Gastrocnemius medialis (tissue), 4 donors: ENCODE measurements around the gene HAUS6. TPM values are rescaled to one million over a fixed set of nuclear protein-coding genes. Genes with fewer than 3 reads are reported as not detected.

Experiments
- ATAC-seq, 2 donors: fragments of 150-250 bp; one replicate each; pipeline ENCODE4 v1.9.1; 2016
- DNase-seq, 2 donors: peaks; one replicate each; pipeline ENCODE4 v3.0.0-alpha.2; 2019
- H3K27ac ChIP-seq, 4 donors: fragments of 200-600 bp; sonication (generic); 1 replicate in 1 of 4; 2 replicates in 3 of 4; pipeline ENCODE4 v1.5.1; 2016 to 2018; ENCODE audit warnings: mild to moderate bottlenecking in 2 of 4, moderate library complexity in 1 of 4
- H3K27me3 ChIP-seq, 3 donors: fragments of 200-600 bp; sonication (generic) in 2 of 3; 1 replicate in 1 of 3; 2 replicates in 2 of 3; pipeline versions ENCODE4 v1.5.1 to v1.6.0; 2016 to 2019; ENCODE audit warnings: mild to moderate bottlenecking in 1 of 3, moderate library complexity in 1 of 3
- H3K36me3 ChIP-seq, 2 donors: fragments of 200-600 bp; sonication (generic) in 1 of 2; one replicate each; pipeline ENCODE4 v1.5.1; 2017 to 2018
- H3K4me1 ChIP-seq, 2 donors: fragments of 200-600 bp; sonication (generic) in 1 of 2; one replicate each; pipeline ENCODE4 v1.5.1; 2016 to 2017; ENCODE audit warnings: mild to moderate bottlenecking in 2 of 2
- H3K4me3 ChIP-seq, 4 donors: fragments of 200-600 bp; sonication (generic) in 3 of 4; 1 replicate in 1 of 4; 2 replicates in 3 of 4; pipeline ENCODE4 v1.5.1; 2016 to 2019; ENCODE audit warnings: mild to moderate bottlenecking in 2 of 4
- H3K9me3 ChIP-seq, 3 donors: fragments of 200-600 bp; sonication (generic) in 2 of 3; 1 replicate in 1 of 3; 2 replicates in 2 of 3; pipeline ENCODE4 v1.5.1; 2016 to 2019
- CTCF ChIP-seq, 5 experiments: fragments of 450-650 bp in 3 of 5; fragments of 200-600 bp in 2 of 5; sonication (generic) in 2 of 5; IDR thresholded peaks in 4 of 5; conservative IDR thresholded peaks in 1 of 5; 1 replicate in 4 of 5; 2 replicates in 1 of 5; pipeline ENCODE4 v1.5.1; 2016 to 2019; ENCODE audit warnings: antibody characterized with exemption in 5 of 5, mild to moderate bottlenecking in 3 of 5, moderate library complexity in 3 of 5
- POLR2A ChIP-seq, 2 donors: fragments of 450-650 bp; IDR thresholded peaks; one replicate each; pipeline ENCODE4 v1.6.1; 2017; ENCODE audit warnings: antibody characterized with exemption in 2 of 2, mild to moderate bottlenecking in 2 of 2, moderate library complexity in 2 of 2
- in situ Hi-C, 4 donors: fragments of 200-750 bp; cut with MboI; loops; one replicate each; pipeline versions ENCODE4 v1.15.0 to v1.8.0; 2017; ENCODE audit warnings: low sequenced_read_pairs in 4 of 4
- intact Hi-C: fragments of 100-400 bp; cut with DNase I; formaldehyde crosslinking; loops from one replicate; pipeline ENCODE4 v1.15.1; 2023; ENCODE audit warnings: low total_unique reads
- total RNA-seq, 4 donors: library from RNA; depleted of rRNA; stranded (reverse); fragments of >200 nt; gene quantifications; one replicate each; pipeline versions ENCODE4 v1.1.0 to v1.2.3, GENCODE V29; 2016

Gene HAUS6
- total RNA-seq, 4 donors from 2014 or later, result 3.7 to 6.3 (median 5.3) TPM

DNA sequence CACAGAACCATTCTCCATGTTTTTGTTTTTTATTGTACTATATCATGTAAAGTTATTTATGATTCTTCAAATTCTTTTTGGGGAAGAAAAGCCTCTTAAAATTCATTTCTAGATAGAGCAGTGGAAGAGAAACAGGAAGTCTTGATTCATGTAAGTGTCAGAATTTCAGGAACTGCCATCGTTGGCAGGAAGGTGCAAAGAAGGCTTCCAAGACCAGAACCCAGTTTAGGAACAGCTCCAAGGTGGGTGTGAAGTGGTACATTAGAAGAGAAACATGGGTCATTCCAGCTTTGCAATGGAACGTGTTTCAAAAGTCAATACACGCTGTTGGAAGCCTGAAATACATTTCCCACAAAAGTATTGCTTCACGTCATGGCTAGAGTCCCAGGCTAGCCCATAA, 84.5 kb downstream of the HAUS6 start:
- no peak overlapping the region for H3K4me3 ChIP-seq
- no peak for ATAC-seq
- DNase-seq, result no peak
- no peaks in the 10 kb centered on the region for H3K27me3 ChIP-seq
- no peaks in the 10 kb centered on the region for H3K36me3 ChIP-seq
- TF ChIP-seq CTCF (IDR thresholded peaks at IDR 0.05 in 4 of 5, conservative IDR thresholded peaks at IDR 0.05 in 1 of 5) (no peak), POLR2A (IDR thresholded peaks at IDR 0.05) (no peak)
- H3K9me3 ChIP-seq, result no peaks in the 10 kb centered on the region
- H3K27ac ChIP-seq, result no peak overlapping the region
- no peaks in the 10 kb centered on the region for H3K4me1 ChIP-seq
- in situ Hi-C loops, result loop anchor here in 2 of 4 donors (25.0 kb wide), 1 partner anchor 581 kb away; no protein-coding TSS in a partner anchor
- intact Hi-C loops, result no loop called here

GRCh38 chr9:19009391-19009965, 93.2 kb downstream of the HAUS6 start:
- Histone ChIP-seq H3K9me3 (no peaks in the 10 kb centered on the region), H3K4me1 (no peaks in the 10 kb centered on the region), H3K27me3 (no peaks in the 10 kb centered on the region), H3K36me3 (no peaks in the 10 kb centered on the region), H3K27ac (no peak overlapping the region), H3K4me3 (no peak overlapping the region)
- TF ChIP-seq CTCF (IDR thresholded peaks at IDR 0.05 in 4 of 5, conservative IDR thresholded peaks at IDR 0.05 in 1 of 5) (no peak), POLR2A (IDR thresholded peaks at IDR 0.05) (no peak)
- DNase-seq (no peak), ATAC-seq (no peak)
- intact Hi-C loops (no loop called here), in situ Hi-C loops (loop anchor here in 2 of 4 donors (25.0 kb wide), 1 partner anchor 572 kb away; no protein-coding TSS in a partner anchor)

Other genes with a start within 250 kb of the HAUS6 start
- under 1 TPM in 1 of 4 donors, not detected in 3; 0.20 TPM for gene SAXO1, start 69.7 kb downstream of the HAUS6 start, total RNA-seq
- 10 to 100 TPM; 65.2 to 70.4 (median 65.5) TPM for gene RRAGA, start 53.5 kb downstream of the HAUS6 start, total RNA-seq
- 1,000 to 10,000 TPM in 3 of 4 donors, 100 to 1,000 TPM in 1; 485 to 1,318 (median 1,176) TPM for gene PLIN2, start 24.6 kb upstream of the HAUS6 start, total RNA-seq
- gene DENND4C, start 127.8 kb upstream of the HAUS6 start, total RNA-seq, result 10 to 100 TPM; 19.2 to 34.0 (median 21.3) TPM